Panc1 (cell line): ENCODE results near the gene TLE4. TPM values are rescaled to one million over a fixed set of nuclear protein-coding genes. Genes with fewer than 3 reads are reported as not detected.

ENCODE experiments used
- ATAC-seq: fragments of 200-7000 bp; cut with Tn5 transposase; 2 replicates; pipeline ENCODE4 v1.9.1; 2020; ENCODE audit warnings: mild to moderate bottlenecking, moderate library complexity
- BruUV-seq: library from RNA; stranded (reverse); fragments of 400-500 nt; replicated peaks from 2 replicates; lab custom pipeline; 2021; lab: Mats Ljungman, UMichigan
- CTCF ChIA-PET: fragments of 300-600 bp; sonication (Branson Sonifier 250); formaldehyde crosslinking; loops from one replicate; lab custom pipeline; 2022; ENCODE audit warnings: antibody characterized with exemption; lab: Charles Lee
- POLR2A ChIA-PET: fragments of 300-600 bp; sonication (Branson Sonifier 250); formaldehyde crosslinking; loops from one replicate; lab custom pipeline; 2022; ENCODE audit warnings: antibody characterized with exemption; lab: Charles Lee
- DNase-seq: peaks from one replicate; pipeline ENCODE4 v3.0.0-alpha.2; 2010; ENCODE audit warnings: low read depth, low spot score
- H3K27ac ChIP-seq: 2 replicates; pipeline ENCODE4 v1.5.1; 2011; ENCODE audit warnings: mild to moderate bottlenecking, low read length, inconsistent platforms
- H3K27me3 ChIP-seq: fragments of 200-500 bp; sonication (Bioruptor generic); 2 replicates; pipeline ENCODE4 v1.6.0; 2014; ENCODE audit warnings: low read length, inconsistent platforms; ENCODE audit not compliant: control insufficient read depth, insufficient read depth
- H3K36me3 ChIP-seq: fragments of 200-500 bp; sonication (Bioruptor generic); 2 replicates; pipeline ENCODE4 v1.5.1; 2014; ENCODE audit warnings: inconsistent platforms, mild to moderate bottlenecking, low read length, moderate library complexity; ENCODE audit not compliant: control insufficient read depth, insufficient read depth
- H3K4me1 ChIP-seq: 2 replicates; pipeline ENCODE4 v1.5.1; 2011; ENCODE audit warnings: inconsistent platforms, mild to moderate bottlenecking, low read length, moderate library complexity; ENCODE audit not compliant: control insufficient read depth, insufficient read depth
- H3K4me3 ChIP-seq, 2 experiments: 2 replicates each; pipeline ENCODE4 v1.5.1; 2011 to 2012; ENCODE audit warnings: low read depth in 2 of 2, low read length in 2 of 2, mild to moderate bottlenecking in 2 of 2, inconsistent platforms in 1 of 2, moderate library complexity in 1 of 2
- H3K9me3 ChIP-seq: fragments of 200-500 bp; sonication (Bioruptor generic); 2 replicates; pipeline ENCODE4 v1.5.1; 2014; ENCODE audit warnings: low read depth, mild to moderate bottlenecking, inconsistent platforms, low read length, moderate library complexity; ENCODE audit not compliant: control insufficient read depth, insufficient read depth
- CTCF ChIP-seq: fragments of 450-650 bp; IDR thresholded peaks from 2 replicates; pipeline ENCODE4 v1.5.1; 2017; ENCODE audit warnings: mild to moderate bottlenecking
- POLR2AphosphoS5 ChIP-seq: IDR thresholded peaks from 2 replicates; pipeline ENCODE4 v1.6.1; 2012; ENCODE audit warnings: mild to moderate bottlenecking, low read depth, low read length, moderate library complexity
- REST ChIP-seq, 2 experiments: IDR thresholded peaks; 2 replicates each; pipeline ENCODE4 v1.6.1; 2011 to 2012; ENCODE audit warnings: low read depth in 2 of 2, control low read depth in 1 of 2, low read length in 1 of 2, mild to moderate bottlenecking in 1 of 2, moderate library complexity in 1 of 2; ENCODE audit not compliant: insufficient read depth in 1 of 2
- SIN3A ChIP-seq: IDR thresholded peaks from 2 replicates; pipeline ENCODE4 v1.6.1; 2012; ENCODE audit warnings: low read depth, mild to moderate bottlenecking, low read length, moderate library complexity, borderline replicate concordance; ENCODE audit not compliant: insufficient read depth
- TCF7L2 ChIP-seq: IDR thresholded peaks from 2 replicates; pipeline ENCODE4 v1.6.1; 2011; ENCODE audit warnings: mild to moderate bottlenecking, low read depth, low read length, inconsistent platforms
- in situ Hi-C: cut with HindIII; loops from 2 replicates; pipeline ENCODE4 v1.10.0; 2016; ENCODE audit warnings: low sequenced_read_pairs, low pct_unique_long_range_greater_than_20kb
- intact Hi-C: fragments of 100-400 bp; cut with micrococcal nuclease; formaldehyde crosslinking; loops from one replicate; pipeline ENCODE4 v1.10.0; 2022; ENCODE audit not compliant: unreplicated experiment
- total RNA-seq: library from RNA; stranded (reverse); gene quantifications from one replicate; pipeline ENCODE4 v1.2.1, GENCODE V29; 2021; ENCODE audit not compliant: unreplicated experiment

The TLE4 gene
- total RNA-seq, 1 experiment from 2014 or later, result 8.7 TPM

- DNase-seq, result no peak
- CTCF ChIA-PET, result no interaction called here
- Histone ChIP-seq H3K27me3 (no peaks in the 10 kb centered on the region), H3K4me3 (no peak overlapping the region), H3K27ac (no peak overlapping the region), H3K9me3 (no peaks in the 10 kb centered on the region), H3K36me3 (no peaks in the 10 kb centered on the region), H3K4me1 (no peaks in the 10 kb centered on the region)
- no peak for TF ChIP-seq CTCF
- in situ Hi-C loops, result no loop called here
- POLR2A ChIA-PET, result no interaction called here
- intact Hi-C loops, result no loop called here
- no peak for ATAC-seq
- no TSS peak for BruUV-seq
These were observed 129.0 kb downstream of the TLE4 start for GRCh38 chr9:79700607-79701360.

- ChIA-PET CTCF (no interaction called here), POLR2A (no interaction called here)
- TF ChIP-seq POLR2AphosphoS5 (no peak), TCF7L2 (no peak)
- H3K9me3 ChIP-seq, result no peaks in the 10 kb centered on the region
- no peak overlapping the region for H3K27ac ChIP-seq
- no peaks in the 10 kb centered on the region for H3K36me3 ChIP-seq
- H3K4me1 ChIP-seq, result no peaks in the 10 kb centered on the region
- no TSS peak for BruUV-seq
- ATAC-seq (no peak), DNase-seq (no peak)
- H3K4me3 ChIP-seq, result no peak overlapping the region
- intact Hi-C loops, result no loop called here
- H3K27me3 ChIP-seq, result no peaks in the 10 kb centered on the region
- in situ Hi-C loops, result no loop called here
These were observed 129.9 kb downstream of the TLE4 start for GRCh38 chr9:79701651-79702050.

- DNase-seq, result no peak
- BruUV-seq, result no TSS peak
- Histone ChIP-seq H3K36me3 (no peaks in the 10 kb centered on the region), H3K27ac (no peak overlapping the region), H3K9me3 (no peaks in the 10 kb centered on the region), H3K4me1 (no peaks in the 10 kb centered on the region), H3K27me3 (no peaks in the 10 kb centered on the region), H3K4me3 (no peak overlapping the region)
- POLR2A ChIA-PET, result no interaction called here
- in situ Hi-C loops (no loop called here), intact Hi-C loops (no loop called here)
- no peak for TF ChIP-seq POLR2AphosphoS5
- CTCF ChIA-PET, result no interaction called here
- ATAC-seq, result no peak
These were observed 133.9 kb downstream of the TLE4 start for GRCh38 chr9:79705704-79706103.

- Histone ChIP-seq H3K27me3 (no peaks in the 10 kb centered on the region), H3K4me3 (no peak overlapping the region), H3K36me3 (no peaks in the 10 kb centered on the region), H3K27ac (no peak overlapping the region), H3K4me1 (no peaks in the 10 kb centered on the region), H3K9me3 (no peaks in the 10 kb centered on the region)
- no peak for DNase-seq
- in situ Hi-C loops, result no loop called here
- intact Hi-C loops, result no loop called here
- POLR2A ChIA-PET, result no interaction called here
- CTCF ChIA-PET, result no interaction called here
- no TSS peak for BruUV-seq
- TF ChIP-seq CTCF, result no peak
- TF ChIP-seq SIN3A, result no peak
- TF ChIP-seq TCF7L2, result no peak
- no peak for TF ChIP-seq POLR2AphosphoS5
- TF ChIP-seq REST (IDR thresholded peaks at IDR 0.05; ENCODE audit: insufficient read depth in 1 of 2, low read depth in 2 of 2, low read length in 1 of 2), result no peak
- ATAC-seq, result no peak
These were observed 134.7 kb downstream of the TLE4 start for GRCh38 chr9:79706512-79706911.
